Heart left ventricle (tissue), 13 donors: ENCODE results near the gene BMP10.

Experiments used
- CTCF ChIP-seq, 12 donors: fragments of 200-600 bp; sonication (generic) in 4 of 12; IDR thresholded peaks; one replicate each; pipeline versions ENCODE4 v1.5.0 to v1.8.0; 2018 to 2022; ENCODE audit warnings: antibody characterized with exemption in 12 of 12, mild to moderate bottlenecking in 5 of 12
- POLR2A ChIP-seq, 2 donors: fragments of 450-650 bp; IDR thresholded peaks; one replicate each; pipeline ENCODE4 v1.6.1; 2017; ENCODE audit warnings: antibody characterized with exemption in 2 of 2, mild to moderate bottlenecking in 2 of 2, moderate library complexity in 2 of 2
- donor health status: ischemic (EF 13 %, LVEDD 7.1; RV severe dilation, severe dysfunction).
- donor health status: DM: no; HTN: yes; CAD: no.
- donor health status: DM: no; HTN: no; CAD: no.
- donor health status: ischemic (EF 25% LVEDD 6.9; RV normal size, moderate dysfunction).
- donor health status: ischemic (EF 25% LVEDD 5.7; RV mildly dilated, moderate dysfunction).
- donor health status: ischemic (EF 35%, LVEDD 5.7; RV mildly dilated, moderate dysfunction).
- donor health status: nonischemic (EF 11% LVEDD 7.7; RV severe dilation, severe dysfunction).
- donor health status: DM: yes; HTN: yes; CAD: no.
- donor health status: PGD.
- donor health status: ischemic (EF 29% LVEDD 5.4; RV normal size, mild dysfunction).
- donor health status: nonischemic (EF 23%, LVEDD 6.1; RV moderate dilation, normal function).

DNA sequence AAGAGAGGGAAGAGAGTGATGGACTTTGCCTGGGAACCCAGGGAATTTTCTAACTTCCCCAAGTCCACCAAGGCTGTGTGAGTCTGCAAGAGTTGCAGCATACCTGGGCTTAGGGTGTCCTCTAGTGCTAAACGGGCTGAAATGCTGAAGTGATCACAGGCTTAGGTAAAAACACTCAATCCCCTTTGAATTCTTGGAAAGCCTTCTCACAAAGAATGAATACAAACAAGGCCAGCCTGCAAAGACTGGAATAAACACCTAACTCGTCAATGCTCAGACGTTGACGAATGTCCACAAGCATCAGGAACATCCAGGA, 30.0 kb upstream of the BMP10 start:
- TF ChIP-seq CTCF (IDR thresholded peaks at IDR 0.05) (no peak), POLR2A (IDR thresholded peaks at IDR 0.05) (no peak)
